ENCODE results near the gene NEUROG2.

DNA sequence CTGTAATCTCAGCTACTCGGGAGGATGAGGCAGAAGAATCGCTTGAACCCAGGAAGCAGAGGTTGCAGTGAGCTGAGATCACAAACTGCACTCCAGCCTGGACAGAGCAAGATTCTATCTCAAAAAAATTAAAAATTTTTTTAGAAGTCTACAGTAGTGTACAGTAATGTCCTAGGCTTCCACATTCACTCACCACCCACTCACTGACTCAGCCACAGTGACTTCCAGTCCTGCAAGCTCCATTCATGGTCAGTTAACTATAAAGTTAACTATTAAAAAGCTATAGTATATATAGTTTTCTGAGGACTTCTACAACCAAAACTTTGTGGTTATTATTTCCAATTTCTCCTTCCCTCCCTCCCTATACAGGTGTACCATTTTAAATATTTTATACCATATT lies 34.7 kb upstream of the NEUROG2 start:
- TF ChIP-seq, protein P1, sequence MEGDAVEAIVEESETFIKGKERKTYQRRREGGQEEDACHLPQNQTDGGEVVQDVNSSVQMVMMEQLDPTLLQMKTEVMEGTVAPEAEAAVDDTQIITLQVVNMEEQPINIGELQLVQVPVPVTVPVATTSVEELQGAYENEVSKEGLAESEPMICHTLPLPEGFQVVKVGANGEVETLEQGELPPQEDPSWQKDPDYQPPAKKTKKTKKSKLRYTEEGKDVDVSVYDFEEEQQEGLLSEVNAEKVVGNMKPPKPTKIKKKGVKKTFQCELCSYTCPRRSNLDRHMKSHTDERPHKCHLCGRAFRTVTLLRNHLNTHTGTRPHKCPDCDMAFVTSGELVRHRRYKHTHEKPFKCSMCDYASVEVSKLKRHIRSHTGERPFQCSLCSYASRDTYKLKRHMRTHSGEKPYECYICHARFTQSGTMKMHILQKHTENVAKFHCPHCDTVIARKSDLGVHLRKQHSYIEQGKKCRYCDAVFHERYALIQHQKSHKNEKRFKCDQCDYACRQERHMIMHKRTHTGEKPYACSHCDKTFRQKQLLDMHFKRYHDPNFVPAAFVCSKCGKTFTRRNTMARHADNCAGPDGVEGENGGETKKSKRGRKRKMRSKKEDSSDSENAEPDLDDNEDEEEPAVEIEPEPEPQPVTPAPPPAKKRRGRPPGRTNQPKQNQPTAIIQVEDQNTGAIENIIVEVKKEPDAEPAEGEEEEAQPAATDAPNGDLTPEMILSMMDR (IDR thresholded peaks at IDR 0.05) = no peak
- TF ChIP-seq EP300 (IDR thresholded peaks at IDR 0.05) = no peak
